ENCODE measurements around the gene ITGB3BP. TPM values are rescaled to one million over a fixed set of nuclear protein-coding genes. Genes with fewer than 3 reads are reported as not detected.

Gene ITGB3BP
- total RNA-seq, 2 donors from 2014 or later: 6.7 TPM; not detected in 1

GRCh38 chr1:63463248-63463647 lies 59.8 kb downstream of the ITGB3BP start:
- 71 to 94% methylated on average over 3 of the region's 3 CpGs for WGBS, 2 donors
- TF ChIP-seq CTCF (IDR thresholded peaks at IDR 0.05) (no peak), POLR2A (IDR thresholded peaks at IDR 0.05) (no peak)
- no peak for ATAC-seq

GRCh38 chr1:63461661-63462230 lies 61.3 kb downstream of the ITGB3BP start:
- 85 to 97% methylated on average over 1 of the region's 1 CpG for WGBS, 2 donors

More at GRCh38 chr1:63463248-63463647, 59.8 kb downstream of the ITGB3BP start:
- Histone ChIP-seq H3K4me1 (no peaks in the 10 kb centered on the region), H3K36me3 (replicated peaks in 1 of 2; ENCODE audit: insufficient read depth in 1 of 2, low read depth in 2 of 2) (no peaks in the 10 kb centered on the region), H3K4me3 (no peak overlapping the region), H3K9me3 (peaks cover 0 to 8% (median 0%) of the 10 kb centered on the region in 3 donors), H3K27me3 (no peaks in the 10 kb centered on the region), H3K27ac (no peak overlapping the region)
- no peak for DNase-seq
- intact Hi-C loops (cut with DNase I): no loop called here

GRCh38 chr1:63458750-63459149 lies 64.3 kb downstream of the ITGB3BP start:
- no peaks in the 10 kb centered on the region for H3K36me3 ChIP-seq (replicated peaks in 1 of 2; ENCODE audit: insufficient read depth in 1 of 2, low read depth in 2 of 2)
- H3K27ac ChIP-seq: no peak overlapping the region
- peaks cover 0 to 8% (median 0%) of the 10 kb centered on the region in 3 donors for H3K9me3 ChIP-seq
- H3K4me3 ChIP-seq: no peak overlapping the region
- intact Hi-C loops (cut with DNase I): no loop called here
- TF ChIP-seq POLR2A (IDR thresholded peaks at IDR 0.05): no peak
- no peak for TF ChIP-seq CTCF (IDR thresholded peaks at IDR 0.05)
- no peak for ATAC-seq
- H3K27me3 ChIP-seq: no peaks in the 10 kb centered on the region
- H3K4me1 ChIP-seq: no peaks in the 10 kb centered on the region
- DNase-seq: no peak

More at GRCh38 chr1:63461661-63462230, 61.3 kb downstream of the ITGB3BP start:
- intact Hi-C loops (cut with DNase I): no loop called here
- Histone ChIP-seq H3K4me1 (no peaks in the 10 kb centered on the region), H3K27me3 (no peaks in the 10 kb centered on the region), H3K27ac (no peak overlapping the region), H3K4me3 (no peak overlapping the region), H3K36me3 (replicated peaks in 1 of 2; ENCODE audit: insufficient read depth in 1 of 2, low read depth in 2 of 2) (no peaks in the 10 kb centered on the region), H3K9me3 (peaks cover 0 to 8% (median 0%) of the 10 kb centered on the region in 3 donors)
- ATAC-seq (no peak), DNase-seq (no peak)
- TF ChIP-seq CTCF (IDR thresholded peaks at IDR 0.05) (no peak), POLR2A (IDR thresholded peaks at IDR 0.05) (no peak)

GRCh38 chr1:63454269-63454668 lies 68.8 kb downstream of the ITGB3BP start:
- Histone ChIP-seq H3K4me3 (no peak overlapping the region), H3K9me3 (no peaks in the 10 kb centered on the region), H3K36me3 (replicated peaks in 1 of 2; ENCODE audit: insufficient read depth in 1 of 2, low read depth in 2 of 2) (no peaks in the 10 kb centered on the region), H3K4me1 (no peaks in the 10 kb centered on the region), H3K27ac (no peak overlapping the region), H3K27me3 (no peaks in the 10 kb centered on the region)
- intact Hi-C loops (cut with DNase I): no loop called here
- DNase-seq (no peak), ATAC-seq (no peak)
- TF ChIP-seq POLR2A (IDR thresholded peaks at IDR 0.05): no peak
- no peak for TF ChIP-seq CTCF (IDR thresholded peaks at IDR 0.05)

- Histone ChIP-seq H3K27me3 (no peaks in the 10 kb centered on the region), H3K9me3 (no peaks in the 10 kb centered on the region), H3K4me1 (no peaks in the 10 kb centered on the region), H3K4me3 (no peak overlapping the region), H3K36me3 (replicated peaks in 1 of 2; ENCODE audit: insufficient read depth in 1 of 2, low read depth in 2 of 2) (no peaks in the 10 kb centered on the region), H3K27ac (no peak overlapping the region)
- TF ChIP-seq POLR2A (IDR thresholded peaks at IDR 0.05) (no peak), CTCF (IDR thresholded peaks at IDR 0.05) (no peak)
- ATAC-seq: no peak
- DNase-seq: no peak
- intact Hi-C loops (cut with DNase I): no loop called here
- 95 to 99% methylated on average over 2 of the region's 2 CpGs for WGBS, 2 donors
Measured at GRCh38 chr1:63453232-63453631, 69.8 kb downstream of the ITGB3BP start.

Data from body of pancreas (tissue), 4 donors.